ENCODE results near the gene CTNNBL1. TPM values are rescaled to one million over a fixed set of nuclear protein-coding genes. Genes with fewer than 3 reads are reported as not detected.

Gene CTNNBL1
- total and polyA plus RNA-seq, 2 of the 4 experiments (the other 2 are of a cell fraction): 29.9 to 34.1 TPM

DNA sequence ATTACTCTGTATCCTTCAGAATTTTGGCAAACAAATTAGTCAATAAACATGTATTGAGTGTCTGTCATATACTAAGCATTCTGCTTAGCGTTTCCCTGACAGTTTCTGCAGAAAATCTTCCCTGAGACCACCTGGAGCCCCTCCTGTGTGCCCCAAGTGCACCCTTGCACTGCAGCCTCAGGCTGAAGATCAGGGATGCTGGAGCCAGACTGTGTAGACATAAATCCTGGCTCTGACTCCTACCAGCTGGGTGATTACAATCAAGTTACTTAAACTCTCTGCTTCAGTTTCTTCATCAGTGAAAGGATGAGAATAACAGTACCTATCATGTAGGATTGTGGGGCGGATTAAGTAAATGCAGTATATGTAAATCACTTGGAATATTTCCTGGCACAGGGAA is 155.7 kb downstream of the CTNNBL1 start:
- CTCF ChIA-PET: no interaction called here
- 80% methylated on average over 1 of the region's 2 CpGs; no CpG with 5 or more reads in 1 of the 2 experiments for WGBS, 2 experiments (ENCODE audit: extremely low coverage in 2 of 2, insufficient read length in 1 of 2)

More for the DNA sequence above, 155.7 kb downstream of the CTNNBL1 start:
- Histone ChIP-seq H3K27me3 (ENCODE audit: control insufficient read depth, insufficient read depth, low read length) (no peaks in the 10 kb centered on the region), H3K9me1 (ENCODE audit: insufficient read depth, low read length) (peaks cover 11% of the 10 kb centered on the region; the same call in 1 of the 2 replicates), H4K20me1 (ENCODE audit: insufficient read depth, low read length) (no peaks in the 10 kb centered on the region), H4K8ac (ENCODE audit: low read depth in 2 of 2, low read length in 2 of 2) (no peak overlapping the region), H3K79me1 (ENCODE audit: low read depth in 1 of 2, low read length in 2 of 2) (no peaks in the 10 kb centered on the region), H3K4me3 (ENCODE audit: insufficient read depth, low read depth, low read length) (no peak overlapping the region), H2BK20ac (ENCODE audit: low read depth, low read length) (no peak overlapping the region), H2BK120ac (ENCODE audit: low read depth, low read length) (no peak overlapping the region), H3K4ac (ENCODE audit: low read depth, low read length) (no peak overlapping the region), H2BK5ac (ENCODE audit: low read depth, low read length, poor library complexity, severe bottlenecking) (no peak overlapping the region), H4K5ac (ENCODE audit: low read depth, low read length) (no peak overlapping the region), H2AK9ac (replicated peaks; ENCODE audit: low read depth, low read length, poor library complexity) (no peak overlapping the region), H3K18ac (ENCODE audit: low read depth, low read length) (no peak overlapping the region), H3K9ac (ENCODE audit: low read depth, low read length) (no peak overlapping the region), H2AK5ac (ENCODE audit: low read depth, low read length) (no peak overlapping the region), H3K14ac (replicated peaks; ENCODE audit: low read depth, low read length) (no peak overlapping the region), H3K36me3 (ENCODE audit: control insufficient read depth, insufficient read depth, low read length) (peaks cover 5% of the 10 kb centered on the region), H2BK15ac (ENCODE audit: low read depth, low read length) (no peak overlapping the region), H3K4me1 (ENCODE audit: control insufficient read depth, insufficient read depth, low read length) (no peaks in the 10 kb centered on the region), H3K9me3 (ENCODE audit: control insufficient read depth, insufficient read depth, low read length) (no peaks in the 10 kb centered on the region), H4K91ac (ENCODE audit: insufficient read depth, low read depth, low read length) (no peak overlapping the region), H3K27ac (ENCODE audit: insufficient read depth, low read length) (no peak overlapping the region), H3K23ac (ENCODE audit: low read depth, low read length) (no peak overlapping the region), H3K56ac (ENCODE audit: extremely low read depth, insufficient read depth, low read length) (no peak overlapping the region), H3K4me2 (ENCODE audit: low read depth, low read length) (no peak overlapping the region), H2AFZ (replicated peaks; ENCODE audit: low read length, poor library complexity) (no peak overlapping the region)
- POLR2A ChIA-PET (ENCODE audit: unreplicated experiment): no interaction called here
- dilution Hi-C loops (cut with HindIII; ENCODE audit: low sequenced_read_pairs, unreplicated experiment) (no loop called here), intact Hi-C loops (cut with micrococcal nuclease) (no loop called here), in situ Hi-C loops (cut with MboI; ENCODE audit: low sequenced_read_pairs) (no loop called here)
- ATAC-seq (ENCODE audit: low read depth): no peak
- DNase-seq: no peak
- BruUV-seq (replicated peaks): no TSS peak
- TF ChIP-seq RAD21 (IDR thresholded peaks at IDR 0.05; ENCODE audit: low read length) (no peak), RCOR1 (IDR thresholded peaks at IDR 0.05; ENCODE audit: insufficient replicate concordance, low read length) (no peak), FOS (IDR thresholded peaks at IDR 0.05; ENCODE audit: low read depth, low read length) (no peak), POLR2A (IDR thresholded peaks at IDR 0.05; ENCODE audit: low read depth, low read length) (no peak), CHD1 (IDR thresholded peaks at IDR 0.05; ENCODE audit: low read depth, low read length) (no peak), RFX5 (IDR thresholded peaks at IDR 0.05; ENCODE audit: low read depth, low read length) (no peak), MAZ (IDR thresholded peaks at IDR 0.05; ENCODE audit: borderline replicate concordance, low read depth, low read length) (no peak), MAFK (IDR thresholded peaks at IDR 0.05; ENCODE audit: low read depth, low read length) (no peak), MXI1 (IDR thresholded peaks at IDR 0.05; ENCODE audit: borderline replicate concordance, low read depth, low read length) (no peak), NFE2L2 (IDR thresholded peaks at IDR 0.05; ENCODE audit: low read depth, low read length) (no peak), SMC3 (IDR thresholded peaks at IDR 0.05; ENCODE audit: low read depth, low read length) (no peak), BHLHE40 (IDR thresholded peaks at IDR 0.05; ENCODE audit: low read depth, low read length) (no peak), CEBPB (IDR thresholded peaks at IDR 0.05; ENCODE audit: low read depth, low read length) (no peak)
- TF ChIP-seq, protein P1, sequence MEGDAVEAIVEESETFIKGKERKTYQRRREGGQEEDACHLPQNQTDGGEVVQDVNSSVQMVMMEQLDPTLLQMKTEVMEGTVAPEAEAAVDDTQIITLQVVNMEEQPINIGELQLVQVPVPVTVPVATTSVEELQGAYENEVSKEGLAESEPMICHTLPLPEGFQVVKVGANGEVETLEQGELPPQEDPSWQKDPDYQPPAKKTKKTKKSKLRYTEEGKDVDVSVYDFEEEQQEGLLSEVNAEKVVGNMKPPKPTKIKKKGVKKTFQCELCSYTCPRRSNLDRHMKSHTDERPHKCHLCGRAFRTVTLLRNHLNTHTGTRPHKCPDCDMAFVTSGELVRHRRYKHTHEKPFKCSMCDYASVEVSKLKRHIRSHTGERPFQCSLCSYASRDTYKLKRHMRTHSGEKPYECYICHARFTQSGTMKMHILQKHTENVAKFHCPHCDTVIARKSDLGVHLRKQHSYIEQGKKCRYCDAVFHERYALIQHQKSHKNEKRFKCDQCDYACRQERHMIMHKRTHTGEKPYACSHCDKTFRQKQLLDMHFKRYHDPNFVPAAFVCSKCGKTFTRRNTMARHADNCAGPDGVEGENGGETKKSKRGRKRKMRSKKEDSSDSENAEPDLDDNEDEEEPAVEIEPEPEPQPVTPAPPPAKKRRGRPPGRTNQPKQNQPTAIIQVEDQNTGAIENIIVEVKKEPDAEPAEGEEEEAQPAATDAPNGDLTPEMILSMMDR (conservative IDR thresholded peaks at IDR 0.05; ENCODE audit: low read depth, low read length): no peak
- TF ChIP-seq, protein P2, sequence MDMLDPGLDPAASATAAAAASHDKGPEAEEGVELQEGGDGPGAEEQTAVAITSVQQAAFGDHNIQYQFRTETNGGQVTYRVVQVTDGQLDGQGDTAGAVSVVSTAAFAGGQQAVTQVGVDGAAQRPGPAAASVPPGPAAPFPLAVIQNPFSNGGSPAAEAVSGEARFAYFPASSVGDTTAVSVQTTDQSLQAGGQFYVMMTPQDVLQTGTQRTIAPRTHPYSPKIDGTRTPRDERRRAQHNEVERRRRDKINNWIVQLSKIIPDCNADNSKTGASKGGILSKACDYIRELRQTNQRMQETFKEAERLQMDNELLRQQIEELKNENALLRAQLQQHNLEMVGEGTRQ (IDR thresholded peaks at IDR 0.05; ENCODE audit: low read depth, low read length): no peak
- TF ChIP-seq, protein P3, sequence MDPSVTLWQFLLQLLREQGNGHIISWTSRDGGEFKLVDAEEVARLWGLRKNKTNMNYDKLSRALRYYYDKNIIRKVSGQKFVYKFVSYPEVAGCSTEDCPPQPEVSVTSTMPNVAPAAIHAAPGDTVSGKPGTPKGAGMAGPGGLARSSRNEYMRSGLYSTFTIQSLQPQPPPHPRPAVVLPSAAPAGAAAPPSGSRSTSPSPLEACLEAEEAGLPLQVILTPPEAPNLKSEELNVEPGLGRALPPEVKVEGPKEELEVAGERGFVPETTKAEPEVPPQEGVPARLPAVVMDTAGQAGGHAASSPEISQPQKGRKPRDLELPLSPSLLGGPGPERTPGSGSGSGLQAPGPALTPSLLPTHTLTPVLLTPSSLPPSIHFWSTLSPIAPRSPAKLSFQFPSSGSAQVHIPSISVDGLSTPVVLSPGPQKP (IDR thresholded peaks at IDR 0.05; ENCODE audit: borderline replicate concordance, low read depth, low read length): no peak
